Keratinocyte (primary cell): ENCODE data around the gene NTSR1. TPM values are rescaled to one million over a fixed set of nuclear protein-coding genes. Genes with fewer than 3 reads are reported as not detected.
"Not testable (repeated sequence)": the region's sequence is repeated elsewhere in the genome, so short reads cannot be mapped to it uniquely, and the experiment has no call there.

Experiments used
- DNase-seq: peaks from one replicate; pipeline ENCODE4 v3.0.0-alpha.2; 2011; ENCODE audit warnings: low read depth, missing footprints, low spot score
- FAIRE-seq: peaks from 2 replicates; lab custom pipeline; 2011; peaks lifted over from hg19 to GRCh38; lab: Jason Lieb, UNC
- H2AFZ ChIP-seq: 2 replicates; pipeline ENCODE4 v1.6.0; 2012; ENCODE audit warnings: low read length, control low read depth, inconsistent platforms; ENCODE audit not compliant: control insufficient read depth
- H3K27ac ChIP-seq: 2 replicates; pipeline ENCODE4 v1.5.1; 2011; ENCODE audit warnings: low read length; ENCODE audit not compliant: control insufficient read depth, insufficient read depth
- H3K27me3 ChIP-seq: 3 replicates; pipeline ENCODE4 v1.6.0; 2011; ENCODE audit warnings: low read length; ENCODE audit not compliant: control insufficient read depth, insufficient read depth; ENCODE audit errors: extremely low read depth
- H3K36me3 ChIP-seq, 2 experiments: 2 replicates in 1 of 2; 3 replicates in 1 of 2; pipeline ENCODE4 v1.5.1; 2011; ENCODE audit warnings: low read length in 2 of 2, mild to moderate bottlenecking in 1 of 2; ENCODE audit not compliant: control insufficient read depth in 2 of 2, insufficient read depth in 2 of 2; ENCODE audit errors: extremely low read depth in 1 of 2
- H3K4me1 ChIP-seq: 3 replicates; pipeline ENCODE4 v1.5.1; 2011; ENCODE audit warnings: low read length; ENCODE audit not compliant: control insufficient read depth, insufficient read depth; ENCODE audit errors: extremely low read depth
- H3K4me2 ChIP-seq: 3 replicates; pipeline ENCODE4 v1.6.0; 2011; ENCODE audit warnings: low read depth, low read length; ENCODE audit not compliant: control insufficient read depth, insufficient read depth; ENCODE audit errors: extremely low read depth
- H3K4me3 ChIP-seq, 3 experiments: fragments of 200-600 bp in 1 of 3; sonication (generic) in 1 of 3; 2 replicates in 2 of 3; 3 replicates in 1 of 3; pipeline ENCODE4 v1.5.1; 2011 to 2016; ENCODE audit warnings: low read length in 3 of 3, mild to moderate bottlenecking in 3 of 3, control low read depth in 2 of 3, inconsistent platforms in 1 of 3, low read depth in 1 of 3, mixed read lengths in 1 of 3, mixed run types in 1 of 3, moderate library complexity in 1 of 3; ENCODE audit not compliant: control insufficient read depth in 2 of 3, insufficient read depth in 2 of 3; ENCODE audit errors: extremely low read depth in 1 of 3
- H3K79me2 ChIP-seq: 2 replicates; pipeline ENCODE4 v1.6.0; 2012; ENCODE audit warnings: low read length; ENCODE audit not compliant: control insufficient read depth, insufficient read depth
- H3K9ac ChIP-seq: 3 replicates; pipeline ENCODE4 v1.6.0; 2011; ENCODE audit warnings: low read length; ENCODE audit not compliant: control insufficient read depth, insufficient read depth; ENCODE audit errors: extremely low read depth
- H3K9me1 ChIP-seq: 3 replicates; pipeline ENCODE4 v1.6.0; 2011; ENCODE audit warnings: low read length; ENCODE audit not compliant: control insufficient read depth, insufficient read depth; ENCODE audit errors: extremely low read depth
- H3K9me3 ChIP-seq: 2 replicates; pipeline ENCODE4 v1.5.1; 2012; ENCODE audit warnings: low read depth, low read length; ENCODE audit not compliant: control insufficient read depth
- H4K20me1 ChIP-seq: 3 replicates; pipeline ENCODE4 v1.6.0; 2011; ENCODE audit warnings: low read length; ENCODE audit not compliant: control insufficient read depth, insufficient read depth; ENCODE audit errors: extremely low read depth
- CTCF ChIP-seq, 3 experiments: IDR thresholded peaks in 1 of 3; conservative IDR thresholded peaks in 1 of 3; optimal IDR thresholded peaks in 1 of 3; 2 replicates in 2 of 3; 3 replicates in 1 of 3; pipeline versions ENCODE3 to v1.5.1; 2011; ENCODE audit warnings: low read length in 3 of 3, mild to moderate bottlenecking in 3 of 3, moderate library complexity in 2 of 3, control low read depth in 1 of 3, inconsistent platforms in 1 of 3; ENCODE audit not compliant: insufficient read depth in 2 of 3; ENCODE audit errors: extremely low read depth in 1 of 3
- EZH2 ChIP-seq: IDR thresholded peaks from one replicate; pipeline ENCODE4 v1.6.1; 2012; ENCODE audit warnings: inconsistent platforms, mild to moderate bottlenecking, low read length, moderate library complexity
- dilution Hi-C: fragments of 300-500 bp; cut with MboI; formaldehyde crosslinking; loops from one replicate; pipeline ENCODE4 v1.7.0; 2020; ENCODE audit warnings: low sequenced_read_pairs; ENCODE audit not compliant: extremely low pct_ligation_motif_present
- polyA plus RNA-seq, 5 experiments: library from polyadenylated mRNA; depleted of rRNA in 3 of 5; stranded (reverse) in 3 of 5; stranded (forward) in 1 of 5; unstranded in 1 of 5; fragments of >200 nt; gene quantifications; 1 replicate in 1 of 5; 2 replicates in 3 of 5; 3 replicates in 1 of 5; pipeline versions ENCODE4 v1.2.1 to v1.2.3, GENCODE V29; 2011 to 2012; ENCODE audit warnings: missing spikeins in 2 of 5, low read depth in 1 of 5, low replicate concordance in 1 of 5

Gene NTSR1
- polyA plus RNA-seq, 1 donor (not counting 4 experiments of a cell fraction or from before 2014, with no cell fraction given): 0.55 TPM

GRCh38 chr20:62682912-62683517 lies 25.6 kb upstream of the NTSR1 start:
- Histone ChIP-seq H2AFZ (no peak overlapping the region), H3K79me2 (no peaks in the 10 kb centered on the region), H3K4me1 (peaks cover 16% of the 10 kb centered on the region), H3K36me3 (no peaks in the 10 kb centered on the region), H3K4me3 (no peak overlapping the region), H3K4me2 (no peak overlapping the region), H3K27me3 (peaks cover 3% of the 10 kb centered on the region), H3K9me3 (no peaks in the 10 kb centered on the region), H3K9ac (no peak overlapping the region), H3K27ac (no peak overlapping the region), H3K9me1 (no peaks in the 10 kb centered on the region), H4K20me1 (no peaks in the 10 kb centered on the region)
- dilution Hi-C loops: no loop called here
- no peak for FAIRE-seq
- TF ChIP-seq CTCF (optimal IDR thresholded peaks at IDR 0.05 in 1 of 3, IDR thresholded peaks at IDR 0.05 in 1 of 3, conservative IDR thresholded peaks at IDR 0.05 in 1 of 3; ENCODE audit: extremely low read depth in 1 of 3, insufficient read depth in 2 of 3, low read length in 3 of 3): no peak
- TF ChIP-seq EZH2: no peak
- no peak for DNase-seq

- H3K9me1 ChIP-seq, H3K9ac ChIP-seq, H4K20me1 ChIP-seq, H3K4me3 ChIP-seq, H3K27me3 ChIP-seq, H2AFZ ChIP-seq, H3K4me2 ChIP-seq, H3K36me3 ChIP-seq, dilution Hi-C loops, H3K79me2 ChIP-seq, DNase-seq, H3K27ac ChIP-seq, FAIRE-seq, H3K9me3 ChIP-seq: not testable (repeated sequence)
- peaks cover 16% of the 10 kb centered on the region for H3K4me1 ChIP-seq
Measured at GRCh38 chr20:62683660-62684322, 24.8 kb upstream of the NTSR1 start.
